Panc1 (cell line): ENCODE results near the gene RBP5. TPM values are rescaled to one million over a fixed set of nuclear protein-coding genes. Genes with fewer than 3 reads are reported as not detected.

Experiments used
- ATAC-seq: fragments of 200-7000 bp; cut with Tn5 transposase; 2 replicates; pipeline ENCODE4 v1.9.1; 2020; ENCODE audit warnings: mild to moderate bottlenecking, moderate library complexity
- BruUV-seq: library from RNA; stranded (reverse); fragments of 400-500 nt; replicated peaks from 2 replicates; lab custom pipeline; 2021; lab: Mats Ljungman, UMichigan
- CTCF ChIA-PET: fragments of 300-600 bp; sonication (Branson Sonifier 250); formaldehyde crosslinking; loops from one replicate; lab custom pipeline; 2022; ENCODE audit warnings: antibody characterized with exemption; lab: Charles Lee
- POLR2A ChIA-PET: fragments of 300-600 bp; sonication (Branson Sonifier 250); formaldehyde crosslinking; loops from one replicate; lab custom pipeline; 2022; ENCODE audit warnings: antibody characterized with exemption; lab: Charles Lee
- DNase-seq: peaks from one replicate; pipeline ENCODE4 v3.0.0-alpha.2; 2010; ENCODE audit warnings: low read depth, low spot score
- H3K27ac ChIP-seq: 2 replicates; pipeline ENCODE4 v1.5.1; 2011; ENCODE audit warnings: mild to moderate bottlenecking, low read length, inconsistent platforms
- H3K27me3 ChIP-seq: fragments of 200-500 bp; sonication (Bioruptor generic); 2 replicates; pipeline ENCODE4 v1.6.0; 2014; ENCODE audit warnings: low read length, inconsistent platforms; ENCODE audit not compliant: control insufficient read depth, insufficient read depth
- H3K36me3 ChIP-seq: fragments of 200-500 bp; sonication (Bioruptor generic); 2 replicates; pipeline ENCODE4 v1.5.1; 2014; ENCODE audit warnings: inconsistent platforms, mild to moderate bottlenecking, low read length, moderate library complexity; ENCODE audit not compliant: control insufficient read depth, insufficient read depth
- H3K4me1 ChIP-seq: 2 replicates; pipeline ENCODE4 v1.5.1; 2011; ENCODE audit warnings: inconsistent platforms, mild to moderate bottlenecking, low read length, moderate library complexity; ENCODE audit not compliant: control insufficient read depth, insufficient read depth
- H3K4me3 ChIP-seq, 2 experiments: 2 replicates each; pipeline ENCODE4 v1.5.1; 2011 to 2012; ENCODE audit warnings: low read depth in 2 of 2, low read length in 2 of 2, mild to moderate bottlenecking in 2 of 2, inconsistent platforms in 1 of 2, moderate library complexity in 1 of 2
- H3K9me3 ChIP-seq: fragments of 200-500 bp; sonication (Bioruptor generic); 2 replicates; pipeline ENCODE4 v1.5.1; 2014; ENCODE audit warnings: low read depth, mild to moderate bottlenecking, inconsistent platforms, low read length, moderate library complexity; ENCODE audit not compliant: control insufficient read depth, insufficient read depth
- POLR2AphosphoS5 ChIP-seq: IDR thresholded peaks from 2 replicates; pipeline ENCODE4 v1.6.1; 2012; ENCODE audit warnings: mild to moderate bottlenecking, low read depth, low read length, moderate library complexity
- SIN3A ChIP-seq: IDR thresholded peaks from 2 replicates; pipeline ENCODE4 v1.6.1; 2012; ENCODE audit warnings: low read depth, mild to moderate bottlenecking, low read length, moderate library complexity, borderline replicate concordance; ENCODE audit not compliant: insufficient read depth
- TCF7L2 ChIP-seq: IDR thresholded peaks from 2 replicates; pipeline ENCODE4 v1.6.1; 2011; ENCODE audit warnings: mild to moderate bottlenecking, low read depth, low read length, inconsistent platforms
- in situ Hi-C: cut with HindIII; loops from 2 replicates; pipeline ENCODE4 v1.10.0; 2016; ENCODE audit warnings: low sequenced_read_pairs, low pct_unique_long_range_greater_than_20kb
- intact Hi-C: fragments of 100-400 bp; cut with micrococcal nuclease; formaldehyde crosslinking; loops from one replicate; pipeline ENCODE4 v1.10.0; 2022; ENCODE audit not compliant: unreplicated experiment
- total RNA-seq: library from RNA; stranded (reverse); gene quantifications from one replicate; pipeline ENCODE4 v1.2.1, GENCODE V29; 2021; ENCODE audit not compliant: unreplicated experiment
- TF ChIP-seq, protein P1 (sequence below): fragments of 450-650 bp; IDR thresholded peaks from 2 replicates; pipeline ENCODE4 v1.5.1; 2017; ENCODE audit warnings: mild to moderate bottlenecking
- TF ChIP-seq, protein P2 (sequence below), 2 experiments: IDR thresholded peaks; 2 replicates each; pipeline ENCODE4 v1.6.1; 2011 to 2012; ENCODE audit warnings: low read depth in 2 of 2, control low read depth in 1 of 2, low read length in 1 of 2, mild to moderate bottlenecking in 1 of 2, moderate library complexity in 1 of 2; ENCODE audit not compliant: insufficient read depth in 1 of 2

The RBP5 gene
- total RNA-seq, 1 experiment from 2014 or later, result not detected

- BruUV-seq, result no TSS peak
- in situ Hi-C loops, result no loop called here
- ATAC-seq (no peak), DNase-seq (no peak)
- no peak for TF ChIP-seq POLR2AphosphoS5
- TF ChIP-seq, protein P1, sequence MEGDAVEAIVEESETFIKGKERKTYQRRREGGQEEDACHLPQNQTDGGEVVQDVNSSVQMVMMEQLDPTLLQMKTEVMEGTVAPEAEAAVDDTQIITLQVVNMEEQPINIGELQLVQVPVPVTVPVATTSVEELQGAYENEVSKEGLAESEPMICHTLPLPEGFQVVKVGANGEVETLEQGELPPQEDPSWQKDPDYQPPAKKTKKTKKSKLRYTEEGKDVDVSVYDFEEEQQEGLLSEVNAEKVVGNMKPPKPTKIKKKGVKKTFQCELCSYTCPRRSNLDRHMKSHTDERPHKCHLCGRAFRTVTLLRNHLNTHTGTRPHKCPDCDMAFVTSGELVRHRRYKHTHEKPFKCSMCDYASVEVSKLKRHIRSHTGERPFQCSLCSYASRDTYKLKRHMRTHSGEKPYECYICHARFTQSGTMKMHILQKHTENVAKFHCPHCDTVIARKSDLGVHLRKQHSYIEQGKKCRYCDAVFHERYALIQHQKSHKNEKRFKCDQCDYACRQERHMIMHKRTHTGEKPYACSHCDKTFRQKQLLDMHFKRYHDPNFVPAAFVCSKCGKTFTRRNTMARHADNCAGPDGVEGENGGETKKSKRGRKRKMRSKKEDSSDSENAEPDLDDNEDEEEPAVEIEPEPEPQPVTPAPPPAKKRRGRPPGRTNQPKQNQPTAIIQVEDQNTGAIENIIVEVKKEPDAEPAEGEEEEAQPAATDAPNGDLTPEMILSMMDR, result no peak
- TF ChIP-seq, protein P2, sequence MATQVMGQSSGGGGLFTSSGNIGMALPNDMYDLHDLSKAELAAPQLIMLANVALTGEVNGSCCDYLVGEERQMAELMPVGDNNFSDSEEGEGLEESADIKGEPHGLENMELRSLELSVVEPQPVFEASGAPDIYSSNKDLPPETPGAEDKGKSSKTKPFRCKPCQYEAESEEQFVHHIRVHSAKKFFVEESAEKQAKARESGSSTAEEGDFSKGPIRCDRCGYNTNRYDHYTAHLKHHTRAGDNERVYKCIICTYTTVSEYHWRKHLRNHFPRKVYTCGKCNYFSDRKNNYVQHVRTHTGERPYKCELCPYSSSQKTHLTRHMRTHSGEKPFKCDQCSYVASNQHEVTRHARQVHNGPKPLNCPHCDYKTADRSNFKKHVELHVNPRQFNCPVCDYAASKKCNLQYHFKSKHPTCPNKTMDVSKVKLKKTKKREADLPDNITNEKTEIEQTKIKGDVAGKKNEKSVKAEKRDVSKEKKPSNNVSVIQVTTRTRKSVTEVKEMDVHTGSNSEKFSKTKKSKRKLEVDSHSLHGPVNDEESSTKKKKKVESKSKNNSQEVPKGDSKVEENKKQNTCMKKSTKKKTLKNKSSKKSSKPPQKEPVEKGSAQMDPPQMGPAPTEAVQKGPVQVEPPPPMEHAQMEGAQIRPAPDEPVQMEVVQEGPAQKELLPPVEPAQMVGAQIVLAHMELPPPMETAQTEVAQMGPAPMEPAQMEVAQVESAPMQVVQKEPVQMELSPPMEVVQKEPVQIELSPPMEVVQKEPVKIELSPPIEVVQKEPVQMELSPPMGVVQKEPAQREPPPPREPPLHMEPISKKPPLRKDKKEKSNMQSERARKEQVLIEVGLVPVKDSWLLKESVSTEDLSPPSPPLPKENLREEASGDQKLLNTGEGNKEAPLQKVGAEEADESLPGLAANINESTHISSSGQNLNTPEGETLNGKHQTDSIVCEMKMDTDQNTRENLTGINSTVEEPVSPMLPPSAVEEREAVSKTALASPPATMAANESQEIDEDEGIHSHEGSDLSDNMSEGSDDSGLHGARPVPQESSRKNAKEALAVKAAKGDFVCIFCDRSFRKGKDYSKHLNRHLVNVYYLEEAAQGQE (IDR thresholded peaks at IDR 0.05; ENCODE audit: insufficient read depth in 1 of 2, low read depth in 2 of 2, low read length in 1 of 2), result no peak
- TF ChIP-seq SIN3A, result no peak
- TF ChIP-seq TCF7L2, result no peak
- Histone ChIP-seq H3K27me3 (no peaks in the 10 kb centered on the region), H3K36me3 (no peaks in the 10 kb centered on the region), H3K4me1 (peaks cover 3% of the 10 kb centered on the region; the same call in 1 of the 2 replicates), H3K4me3 (no peak overlapping the region), H3K9me3 (no peaks in the 10 kb centered on the region), H3K27ac (no peak overlapping the region)
- ChIA-PET CTCF (no interaction called here), POLR2A (no interaction called here)
- intact Hi-C loops, result loop anchor here (10.0 kb wide), 1 partner anchor 169 kb away; the partner anchor contains the start of genes C12orf57 and RNU7-1
These were observed 14.7 kb downstream of the RBP5 start for GRCh38 chr12:7114008-7114407.

DNA sequence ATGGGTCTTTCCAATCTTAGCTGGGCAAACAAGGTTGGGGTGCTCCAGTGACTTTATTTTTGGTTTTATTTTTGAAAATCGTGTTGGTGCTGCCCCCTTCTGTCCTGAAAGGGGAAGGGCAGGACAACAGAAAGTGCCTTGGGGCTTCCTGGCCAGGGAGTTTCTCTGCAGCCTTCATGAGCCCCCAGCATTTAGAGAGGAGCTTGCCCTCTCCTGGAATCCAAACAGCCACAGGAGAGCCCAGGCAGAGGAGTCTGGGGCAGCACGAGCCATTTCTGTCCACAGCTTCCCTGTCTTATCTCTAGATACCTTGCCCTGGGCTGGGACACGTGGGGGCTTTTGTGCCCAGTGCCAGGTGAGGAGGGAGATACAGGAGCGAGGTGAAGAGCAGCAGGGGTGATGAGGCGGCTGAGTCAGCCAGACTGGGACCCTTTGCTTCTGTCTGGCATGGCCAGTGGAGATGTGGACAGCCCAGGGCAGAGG lies 15.3 kb downstream of the RBP5 start:
- in situ Hi-C loops, result no loop called here
- ATAC-seq (no peak), DNase-seq (no peak)
- BruUV-seq, result no TSS peak
- no peaks in the 10 kb centered on the region for H3K36me3 ChIP-seq
- peaks cover 3% of the 10 kb centered on the region; the same call in 1 of the 2 replicates for H3K4me1 ChIP-seq
- TF ChIP-seq, protein P1, result peak; percentile 85
- TF ChIP-seq SIN3A, result no peak
- no peak for TF ChIP-seq TCF7L2
- TF ChIP-seq POLR2AphosphoS5, result no peak
- no peak overlapping the region for H3K4me3 ChIP-seq
- H3K27ac ChIP-seq, result no peak overlapping the region
- intact Hi-C loops, result loop anchor here (10.0 kb wide), 1 partner anchor 169 kb away; the partner anchor contains the start of genes C12orf57 and RNU7-1
- ChIA-PET CTCF (no interaction called here), POLR2A (interaction anchor here (0.6 kb wide), 1 partner anchor 169 kb away, joined by 7 read pairs; the partner anchor contains the start of gene C12orf57)
- H3K9me3 ChIP-seq, result no peaks in the 10 kb centered on the region
- H3K27me3 ChIP-seq, result no peaks in the 10 kb centered on the region
